HG02852 (cell line): Measurements from ENCODE around the gene ZMAT5.

Source experiments
- ATAC-seq: cut with Tn5 transposase; IDR thresholded peaks from one replicate; pipeline ENCODE4 v1.9.1; 2021; ENCODE audit warnings: mild to moderate bottlenecking, moderate library complexity; ENCODE audit not compliant: unreplicated experiment

The ZMAT5 gene

GRCh38 chr22:29710922-29711593 is 55.7 kb downstream of the ZMAT5 start:
- no peak for ATAC-seq

- no peak for ATAC-seq
Observed at GRCh38 chr22:29710193-29710592, 56.6 kb downstream of the ZMAT5 start.

DNA sequence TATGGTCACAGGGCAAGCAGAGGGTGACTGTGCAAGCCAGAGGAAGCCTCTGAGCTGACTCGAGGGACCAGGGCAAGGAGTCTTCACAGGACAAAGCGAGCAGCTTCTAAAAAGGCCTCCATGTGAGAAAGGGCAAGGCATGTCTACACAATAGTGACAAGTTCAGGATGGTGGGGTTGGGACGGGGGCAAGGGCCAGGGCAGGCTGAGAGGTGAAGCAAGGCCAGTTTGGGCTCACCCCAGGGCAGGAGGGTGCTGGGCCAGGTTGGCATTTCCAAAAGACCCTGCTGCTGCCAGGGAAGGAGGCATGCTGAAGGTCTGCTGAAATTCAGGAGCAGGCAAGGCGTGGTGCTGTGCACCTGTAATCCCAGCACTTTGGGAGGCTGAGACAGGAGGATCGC is 59.3 kb downstream of the ZMAT5 start:
- ATAC-seq, result no peak

GRCh38 chr22:29707010-29707409 is 59.8 kb downstream of the ZMAT5 start:
- no peak for ATAC-seq

DNA sequence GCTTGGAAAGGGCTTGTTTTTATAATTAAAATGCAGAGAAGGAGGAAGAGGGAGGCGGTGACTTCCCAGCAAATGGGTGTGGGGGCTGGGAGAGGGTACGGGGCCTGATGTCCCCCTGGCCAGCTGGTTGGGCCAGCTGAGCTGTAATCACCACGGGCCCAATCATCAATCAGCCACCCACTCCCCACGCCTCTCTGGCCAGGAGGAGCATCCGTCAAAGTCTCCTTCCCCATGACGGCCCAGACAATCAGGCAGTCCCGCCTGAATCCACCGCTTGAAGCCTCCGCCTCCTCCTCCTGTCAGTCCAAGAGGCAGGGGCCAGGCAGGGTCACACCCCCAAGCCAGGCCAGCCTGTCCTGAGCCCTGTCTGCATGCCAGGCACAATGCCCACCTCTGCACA is 60.3 kb downstream of the ZMAT5 start:
- ATAC-seq, result no peak

DNA sequence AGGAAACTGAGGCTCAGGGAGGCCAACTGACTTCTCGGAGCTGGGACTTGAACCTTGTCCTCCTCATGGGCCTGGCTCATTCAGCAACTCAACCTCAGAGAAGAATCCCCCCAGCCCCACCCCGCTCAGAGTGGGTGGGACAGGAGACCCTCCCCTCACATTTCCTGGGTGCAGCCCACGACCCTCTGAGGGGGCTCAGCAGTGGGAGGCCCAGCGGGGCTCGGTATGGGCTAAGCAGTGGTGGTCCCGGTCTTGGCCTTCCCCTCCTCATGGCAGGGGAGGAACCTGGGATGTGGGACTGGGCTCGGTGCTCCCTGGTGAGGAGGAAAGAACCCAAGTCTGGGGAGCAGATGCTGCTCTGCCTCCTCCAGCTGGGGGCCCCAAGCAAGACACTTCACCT is 61.2 kb downstream of the ZMAT5 start:
- ATAC-seq, result no peak

- no peak for ATAC-seq
Observed at GRCh38 chr22:29704528-29705285, 62.1 kb downstream of the ZMAT5 start.

DNA sequence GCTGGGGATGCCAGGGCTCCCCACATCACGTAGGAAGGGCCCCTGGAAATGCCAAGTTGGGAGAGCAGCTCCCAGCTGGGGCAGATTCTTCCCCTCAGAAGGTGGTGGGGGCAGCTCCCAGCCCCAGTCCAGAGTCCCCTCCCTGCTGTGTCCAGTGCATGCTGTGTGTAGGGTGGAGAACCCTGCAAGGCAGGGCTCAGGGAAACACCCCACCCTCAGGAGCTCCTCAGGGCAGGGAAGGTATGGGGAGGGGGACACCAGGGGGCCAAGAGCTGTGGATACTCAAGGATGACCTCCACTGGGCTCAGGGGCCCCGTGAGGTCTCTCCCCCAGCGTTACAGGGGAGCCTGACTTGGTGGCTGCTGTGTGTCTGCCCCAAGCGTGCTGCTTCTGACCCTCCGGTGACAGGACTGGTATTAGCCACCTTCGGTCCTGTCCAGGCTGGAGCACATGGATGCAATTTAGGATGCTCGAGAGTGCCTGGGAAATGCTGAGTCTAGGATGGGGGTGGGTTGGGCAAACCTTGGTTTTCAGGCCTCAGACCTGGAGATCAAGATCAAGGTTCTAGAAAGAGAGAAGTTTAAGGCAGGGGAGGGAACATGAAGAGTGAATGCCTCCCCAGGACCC is 63.1 kb downstream of the ZMAT5 start:
- no peak for ATAC-seq

DNA sequence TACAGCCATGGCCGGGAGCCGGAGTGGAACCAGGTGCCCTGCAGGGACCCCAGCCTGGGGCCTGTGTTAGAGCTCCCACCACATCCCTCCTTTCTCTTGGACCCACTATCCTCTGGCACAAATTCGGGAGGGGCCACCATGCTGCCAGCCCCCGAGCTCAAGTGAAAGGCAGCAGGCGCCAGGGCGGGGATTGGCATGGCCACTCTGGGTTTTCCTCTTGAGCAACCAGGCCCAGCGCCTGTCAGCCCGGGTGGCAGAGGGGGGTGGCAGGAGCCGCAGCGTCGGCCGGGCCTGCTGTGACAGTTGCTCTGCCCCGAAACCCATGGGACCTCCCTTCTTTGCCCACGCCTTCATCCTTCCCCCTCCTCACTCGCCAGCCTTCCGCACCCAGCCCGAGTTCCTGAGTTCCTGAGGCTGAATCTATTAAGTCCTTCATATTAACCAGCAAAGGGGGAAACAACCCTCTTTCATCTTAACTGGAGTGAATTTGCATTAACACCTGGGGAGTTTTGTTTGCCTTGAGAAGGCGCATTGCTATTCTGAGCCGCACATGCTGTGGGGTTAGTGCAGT is 63.8 kb downstream of the ZMAT5 start:
- ATAC-seq, result no peak

DNA sequence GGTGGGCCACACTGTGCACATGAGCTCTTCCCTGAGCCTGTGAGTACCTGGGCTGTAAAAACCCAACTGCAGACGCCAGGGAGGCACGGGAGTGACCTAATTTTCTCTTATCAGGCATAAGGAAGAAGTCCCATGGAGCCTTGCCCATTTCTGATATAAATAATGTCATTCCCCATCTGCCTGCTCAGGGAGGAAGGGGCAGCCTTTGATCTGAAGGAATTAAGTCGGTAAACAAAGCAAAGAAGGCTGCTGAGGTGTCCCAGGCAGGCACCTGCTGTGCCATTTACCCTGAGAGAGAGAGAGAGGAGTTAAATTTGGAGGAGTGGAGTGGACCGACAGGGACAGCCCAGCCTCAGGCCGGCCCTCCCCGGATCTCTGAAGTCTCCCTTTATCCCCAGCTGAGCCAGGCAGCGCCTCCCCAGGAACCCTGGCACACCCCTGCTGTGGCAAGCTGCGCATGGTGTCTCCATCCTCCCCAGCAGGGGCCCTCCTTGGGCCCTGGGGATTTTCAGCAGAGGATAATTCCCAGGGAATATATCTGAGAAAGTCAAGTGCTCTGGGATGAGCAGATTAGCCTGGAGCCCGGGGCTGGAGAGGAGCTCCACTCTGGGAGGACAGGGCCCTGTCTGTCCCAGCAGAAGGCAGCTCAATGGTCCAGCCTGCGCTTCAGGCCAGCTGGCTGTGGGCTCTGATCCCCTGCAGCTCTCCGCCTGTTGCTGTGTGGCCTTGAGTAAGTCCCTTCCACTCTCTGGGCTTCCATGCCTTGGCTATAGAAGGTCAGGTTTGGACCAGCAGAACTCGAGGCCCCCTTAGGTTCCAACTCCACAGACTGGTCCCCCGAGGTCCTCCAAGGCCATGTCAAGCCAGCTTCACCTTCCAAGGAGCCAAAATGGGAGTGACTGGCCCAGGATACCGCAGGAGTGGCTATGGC is 64.5 kb downstream of the ZMAT5 start:
- no peak for ATAC-seq

- ATAC-seq, result no peak
Observed at GRCh38 chr22:29701155-29701999, 65.4 kb downstream of the ZMAT5 start.

DNA sequence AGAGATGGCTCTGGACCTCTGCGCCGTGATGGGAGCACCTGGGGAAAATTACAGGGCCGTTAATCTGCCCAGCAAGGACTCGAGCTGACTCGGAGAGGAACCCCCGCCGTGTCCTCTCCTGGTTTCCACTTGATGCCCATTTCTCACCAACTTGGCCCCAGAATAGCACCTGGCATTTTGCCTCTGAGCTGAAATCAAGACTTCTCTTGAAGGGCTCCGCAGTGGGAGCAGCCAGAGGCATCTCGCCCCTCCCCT is 66.0 kb downstream of the ZMAT5 start:
- no peak for ATAC-seq

GRCh38 chr22:29700206-29700899 is 66.5 kb downstream of the ZMAT5 start:
- no peak for ATAC-seq

GRCh38 chr22:29697853-29698598 is 68.8 kb downstream of the ZMAT5 start:
- no peak for ATAC-seq

DNA sequence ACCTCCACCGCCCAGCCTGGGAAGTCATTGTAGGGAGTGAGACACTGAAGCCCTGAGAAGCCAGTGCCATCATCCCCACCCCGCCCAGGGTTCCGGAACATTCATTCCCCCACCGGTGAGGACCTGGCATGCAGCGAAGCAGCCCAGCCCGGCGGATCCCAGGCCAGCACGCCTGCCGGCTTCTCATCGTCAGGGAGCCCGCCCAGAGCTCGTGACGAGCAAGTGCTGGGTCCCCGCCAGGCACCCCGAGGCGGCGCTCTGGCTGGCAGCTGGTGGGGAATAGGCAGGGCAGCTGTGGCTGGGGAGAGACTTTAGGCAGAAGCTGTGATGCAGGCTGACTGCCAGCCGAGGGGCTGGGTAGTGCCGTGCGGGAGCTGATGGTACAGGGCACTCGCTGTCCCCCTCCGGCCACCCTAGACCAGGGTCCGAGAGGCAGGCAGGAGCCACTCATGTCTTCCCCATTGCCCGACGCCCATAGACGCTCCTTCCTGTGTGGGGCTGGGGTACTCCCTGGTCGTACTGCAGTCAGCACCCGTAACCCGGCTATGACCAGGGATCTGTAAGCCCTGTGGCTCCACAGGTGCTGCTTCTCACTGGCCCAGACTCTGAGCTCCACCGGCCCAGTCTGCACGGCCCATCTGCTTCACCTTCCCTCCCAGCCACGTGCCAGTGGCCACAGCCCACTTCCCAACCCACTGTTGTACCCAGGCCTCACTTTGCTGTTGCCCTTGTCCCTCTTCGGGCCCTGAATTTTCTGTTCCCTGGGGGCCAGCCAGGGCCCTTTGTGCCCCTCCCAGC is 71.5 kb downstream of the ZMAT5 start:
- no peak for ATAC-seq

DNA sequence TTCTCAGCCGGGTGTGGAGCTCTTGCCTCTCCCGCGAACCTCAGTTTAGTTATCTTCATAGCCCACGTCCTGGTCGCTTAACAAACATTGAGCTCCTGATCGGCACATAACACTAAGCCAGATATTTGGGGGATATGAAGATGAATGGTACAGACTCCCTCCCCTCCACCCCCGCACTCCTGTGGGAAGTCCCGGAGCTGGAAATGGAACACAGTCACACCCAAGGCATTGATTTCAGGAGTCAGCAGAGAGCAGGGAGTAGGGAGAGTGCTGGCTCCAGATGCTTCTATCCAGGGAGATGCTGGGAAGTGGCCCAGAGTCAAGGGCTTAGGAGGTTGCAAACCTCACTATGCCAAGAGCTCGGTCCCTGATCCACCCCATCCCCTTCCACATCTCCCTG is 73.1 kb downstream of the ZMAT5 start:
- ATAC-seq, result no peak

GRCh38 chr22:29693161-29693560 is 73.6 kb downstream of the ZMAT5 start:
- no peak for ATAC-seq

DNA sequence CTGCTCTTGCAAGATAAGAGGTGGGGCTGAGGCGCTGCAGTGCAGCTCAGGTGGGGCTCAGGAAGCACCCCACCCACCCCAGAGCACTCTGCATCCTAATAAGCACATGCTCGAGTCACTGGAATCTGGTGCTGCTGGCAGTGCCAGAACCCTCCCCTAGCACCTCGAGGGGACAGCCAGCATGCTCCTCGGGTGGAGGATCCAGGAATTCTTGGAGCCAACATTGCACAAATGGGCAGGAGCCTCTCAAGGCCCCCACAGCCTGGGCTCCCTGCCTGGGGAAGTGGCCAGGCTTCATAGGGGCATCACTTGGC is 74.5 kb downstream of the ZMAT5 start:
- no peak for ATAC-seq
